NCI-H510A (cell line): Measurements from ENCODE around the gene RAD21L1.

Experiments used
- DNase-seq: peaks from one replicate; lab custom pipeline; 2025; lab: John Stamatoyannopoulos, UW

RAD21L1 gene

GRCh38 chr20:1273366-1273765 lies 47.5 kb downstream of the RAD21L1 start:
- DNase-seq, result no peak

GRCh38 chr20:1274485-1275311 lies 48.9 kb downstream of the RAD21L1 start:
- peak; percentile 52 for DNase-seq

GRCh38 chr20:1275919-1276318 lies 50.1 kb downstream of the RAD21L1 start:
- DNase-seq, result no peak

GRCh38 chr20:1277529-1278322 lies 51.9 kb downstream of the RAD21L1 start:
- no peak for DNase-seq

- no peak for DNase-seq
Measured at GRCh38 chr20:1278993-1279392, 53.1 kb downstream of the RAD21L1 start.

GRCh38 chr20:1280195-1281102 lies 54.6 kb downstream of the RAD21L1 start:
- DNase-seq, result no peak

GRCh38 chr20:1281279-1282057 lies 55.6 kb downstream of the RAD21L1 start:
- peak; percentile 27 for DNase-seq

GRCh38 chr20:1282966-1283365 lies 57.1 kb downstream of the RAD21L1 start:
- DNase-seq, result no peak

- DNase-seq, result no peak
Measured at GRCh38 chr20:1283522-1284510, 58.0 kb downstream of the RAD21L1 start.

- DNase-seq, result no peak
Measured at GRCh38 chr20:1286267-1287024, 60.6 kb downstream of the RAD21L1 start.

- no peak for DNase-seq
Measured at GRCh38 chr20:1287306-1287705, 61.5 kb downstream of the RAD21L1 start.

- no peak for DNase-seq
Measured at GRCh38 chr20:1287787-1288569, 62.1 kb downstream of the RAD21L1 start.

- DNase-seq, result no peak
Measured at GRCh38 chr20:1291191-1291741, 65.4 kb downstream of the RAD21L1 start.

GRCh38 chr20:1292620-1293019 lies 66.8 kb downstream of the RAD21L1 start:
- no peak for DNase-seq

- peak; percentile 69 for DNase-seq
Measured at GRCh38 chr20:1293641-1294379, 68.0 kb downstream of the RAD21L1 start.

- no peak for DNase-seq
Measured at GRCh38 chr20:1294497-1294896, 68.7 kb downstream of the RAD21L1 start.

- no peak for DNase-seq
Measured at GRCh38 chr20:1295276-1295930, 69.6 kb downstream of the RAD21L1 start.
